IMR-90 (cell line): ENCODE measurements around the gene TBRG4. TPM values are rescaled to one million over a fixed set of nuclear protein-coding genes. Genes with fewer than 3 reads are reported as not detected.

Experiments
- CEBPB ChIP-seq: IDR thresholded peaks from 2 replicates; pipeline ENCODE4 v1.6.1; 2012; ENCODE audit warnings: low read depth, low read length, improper control_type of control experiment
- ELK1 ChIP-seq: fragments of 150-350 bp; IDR thresholded peaks from 2 replicates; pipeline ENCODE4 v1.6.1; 2016; ENCODE audit warnings: low read depth, mild to moderate bottlenecking, low read length, moderate library complexity, borderline replicate concordance
- NFE2L2 ChIP-seq: fragments of 150-350 bp; IDR thresholded peaks from 2 replicates; pipeline ENCODE4 v1.6.1; 2016; ENCODE audit warnings: low read depth, mild to moderate bottlenecking, low read length
- RCOR1 ChIP-seq: IDR thresholded peaks from 2 replicates; pipeline ENCODE4 v1.6.1; 2012; ENCODE audit warnings: mild to moderate bottlenecking, low read length, improper control_type of control experiment; ENCODE audit not compliant: insufficient replicate concordance
- USF2 ChIP-seq: fragments of 150-350 bp; IDR thresholded peaks from 2 replicates; pipeline ENCODE4 v1.6.1; 2017; ENCODE audit warnings: mild to moderate bottlenecking, antibody characterized with exemption, low read length, low read depth
- polyA plus RNA-seq, 3 experiments: library from polyadenylated mRNA; depleted of rRNA; stranded (reverse); fragments of >200 nt; gene quantifications; 2 replicates each; pipeline ENCODE4 v1.2.3, GENCODE V29; 2012; ENCODE audit warnings: low replicate concordance in 1 of 3
- total RNA-seq: library from RNA; depleted of rRNA; stranded (reverse); fragments of >200 nt; gene quantifications from 2 replicates; pipeline ENCODE4 v1.2.3, GENCODE V29; 2012

TBRG4 gene
- total and polyA plus RNA-seq, 2 of the 4 experiments (the other 2 are of a cell fraction) = 71.6 to 77.6 TPM

- 0 out of 2 replicates have a peak, but pooled peaks have one; percentile 79 for TF ChIP-seq ELK1
- TF ChIP-seq NFE2L2 = no peak
- peak; percentile 36; the same call in 1 of the 2 replicates for TF ChIP-seq USF2
- TF ChIP-seq CEBPB = no peak
- TF ChIP-seq RCOR1 = no peak
These were observed at the start of gene TBRG4 (continued) for GRCh38 chr7:45111298-45112223.
